ENCODE results near the gene TOX2. TPM values are rescaled to one million over a fixed set of nuclear protein-coding genes. Genes with fewer than 3 reads are reported as not detected.

Gene TOX2
- total RNA-seq, 2 experiments from 2014 or later: 1.6 to 3.0 TPM

DNA sequence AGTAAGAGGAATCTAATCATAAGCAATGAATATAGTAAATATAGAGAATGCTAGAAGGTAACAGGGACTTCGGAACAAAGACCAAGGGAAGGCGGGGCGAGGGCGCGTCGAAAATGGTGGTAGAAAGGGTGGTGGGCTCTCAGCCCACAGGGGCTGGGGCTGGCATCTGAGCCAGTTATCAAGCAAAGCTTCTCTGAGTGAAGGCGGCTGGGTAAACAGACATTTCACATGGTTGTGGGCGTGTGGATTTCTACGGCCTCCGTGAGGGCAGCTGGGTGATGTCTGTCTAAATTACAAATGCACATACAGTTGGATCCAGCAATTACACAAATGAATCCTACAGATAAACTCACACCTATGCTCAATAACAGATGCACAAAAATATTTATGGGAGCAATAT lies 56.6 kb downstream of the TOX2 start:
- ATAC-seq: no peak

DNA sequence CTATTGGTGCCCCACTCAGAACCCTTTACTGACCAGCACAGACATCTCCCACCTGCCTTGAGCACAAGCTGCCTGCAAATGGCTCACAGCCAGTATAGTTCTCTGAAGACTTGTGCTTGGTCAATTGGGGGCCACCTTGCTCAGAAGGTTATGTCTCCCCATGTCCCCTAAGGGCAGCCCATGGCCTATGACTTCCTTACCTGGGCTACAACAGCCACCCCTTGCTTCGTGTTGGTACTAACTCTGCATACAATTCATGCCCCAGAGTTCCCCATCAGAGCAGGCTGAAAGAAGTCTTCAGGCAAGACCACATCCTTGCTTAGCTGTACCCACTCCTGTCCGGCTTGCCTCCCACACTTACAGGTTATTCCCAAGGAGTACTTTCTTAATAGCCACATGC lies 57.4 kb downstream of the TOX2 start:
- Mint-ChIP-seq H3K27me3 (no peaks in the 10 kb centered on the region), H3K27ac (no peak overlapping the region), H3K36me3 (ENCODE audit: low read depth) (peaks cover 6% of the 10 kb centered on the region), H3K4me1 (peaks cover 40% of the 10 kb centered on the region), H3K9me3 (ENCODE audit: low read depth) (peaks cover 9% of the 10 kb centered on the region), H3K4me3 (no peak overlapping the region)
- CTCF ChIA-PET: no interaction called here
- DNase-seq (no peak), ATAC-seq (no peak)
- intact Hi-C loops (cut with DNase I, micrococcal nuclease): no loop called here
- POLR2A ChIA-PET: no interaction called here

More for the DNA sequence above, 56.6 kb downstream of the TOX2 start:
- ChIA-PET CTCF (interaction anchor here (0.5 kb wide), 1 partner anchor 256 kb away, joined by 4 read pairs; no protein-coding TSS in a partner anchor), POLR2A (no interaction called here)
- Mint-ChIP-seq H3K27ac (no peak overlapping the region), H3K4me1 (peaks cover 37% of the 10 kb centered on the region), H3K9me3 (ENCODE audit: low read depth) (peaks cover 7% of the 10 kb centered on the region), H3K36me3 (ENCODE audit: low read depth) (peaks cover 6% of the 10 kb centered on the region), H3K27me3 (no peaks in the 10 kb centered on the region), H3K4me3 (no peak overlapping the region)
- intact Hi-C loops (cut with DNase I, micrococcal nuclease): no loop called here
- DNase-seq: no peak

DNA sequence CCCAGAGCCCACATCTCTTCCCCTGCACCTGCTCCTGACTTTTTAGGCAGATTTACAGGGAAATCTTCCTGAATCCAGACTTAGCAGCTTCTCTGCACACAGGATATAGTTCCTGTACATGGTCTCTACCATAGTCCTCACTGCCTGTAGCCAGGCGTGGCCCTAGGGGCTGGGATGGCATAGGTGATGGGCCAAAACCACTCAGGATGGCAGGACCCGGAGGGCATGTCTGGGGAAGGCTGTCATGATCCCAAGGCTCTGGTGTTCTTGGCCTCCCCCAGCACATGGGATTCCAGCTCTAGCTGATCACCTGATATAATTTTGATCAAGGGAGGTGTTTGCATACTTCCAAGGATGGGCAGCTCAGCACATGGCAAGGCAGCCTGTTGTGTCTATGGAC lies 58.0 kb downstream of the TOX2 start:
- Mint-ChIP-seq H3K4me3 (no peak overlapping the region), H3K4me1 (peaks cover 40% of the 10 kb centered on the region), H3K27me3 (no peaks in the 10 kb centered on the region), H3K9me3 (ENCODE audit: low read depth) (peaks cover 9% of the 10 kb centered on the region), H3K36me3 (ENCODE audit: low read depth) (peaks cover 6% of the 10 kb centered on the region), H3K27ac (no peak overlapping the region)
- POLR2A ChIA-PET: interaction anchor here (0.6 to 1.0 kb wide), 2 partner anchors 11 to 30 kb away, joined by 3 read pairs; no protein-coding TSS in a partner anchor
- intact Hi-C loops (cut with DNase I, micrococcal nuclease): no loop called here
- CTCF ChIA-PET: interaction anchor here (1.3 kb wide), 1 partner anchor 8 kb away, joined by 3 read pairs; no protein-coding TSS in a partner anchor
- no peak for ATAC-seq
- no peak for DNase-seq

DNA sequence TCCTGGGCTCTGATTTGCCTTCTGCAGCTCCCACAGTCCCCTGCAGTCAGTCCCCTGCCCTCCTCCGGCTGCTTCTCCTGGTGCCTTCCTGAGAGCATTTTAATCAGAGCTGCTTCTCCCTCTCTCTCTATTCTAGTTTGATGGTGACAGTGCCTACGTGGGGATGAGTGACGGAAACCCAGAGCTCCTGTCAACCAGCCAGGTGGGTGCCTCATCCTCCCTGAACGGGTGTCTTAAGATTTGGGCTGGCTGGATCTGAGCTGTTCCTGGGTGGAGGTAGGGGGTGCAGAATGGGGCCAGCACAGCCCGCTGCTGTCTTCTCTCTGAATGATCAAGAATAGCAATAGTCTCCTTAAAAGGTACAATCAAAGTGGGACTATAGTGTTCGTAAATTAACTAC lies 58.6 kb downstream of the TOX2 start:
- DNase-seq (no peak), ATAC-seq (no peak)
- CTCF ChIA-PET: interaction anchor here (1.3 kb wide), 1 partner anchor 9 kb away, joined by 3 read pairs; no protein-coding TSS in a partner anchor
- H3K27ac Mint-ChIP-seq: no peak overlapping the region
- POLR2A ChIA-PET: interaction anchor here (0.6 to 1.0 kb wide), 2 partner anchors 11 to 30 kb away, joined by 3 read pairs; no protein-coding TSS in a partner anchor
- no peaks in the 10 kb centered on the region for H3K27me3 Mint-ChIP-seq
- H3K9me3 Mint-ChIP-seq (ENCODE audit: low read depth): peaks cover 9% of the 10 kb centered on the region
- peaks cover 6% of the 10 kb centered on the region for H3K36me3 Mint-ChIP-seq (ENCODE audit: low read depth)
- intact Hi-C loops (cut with DNase I, micrococcal nuclease): no loop called here
- no peak overlapping the region for H3K4me3 Mint-ChIP-seq
- H3K4me1 Mint-ChIP-seq: peaks cover 44% of the 10 kb centered on the region

DNA sequence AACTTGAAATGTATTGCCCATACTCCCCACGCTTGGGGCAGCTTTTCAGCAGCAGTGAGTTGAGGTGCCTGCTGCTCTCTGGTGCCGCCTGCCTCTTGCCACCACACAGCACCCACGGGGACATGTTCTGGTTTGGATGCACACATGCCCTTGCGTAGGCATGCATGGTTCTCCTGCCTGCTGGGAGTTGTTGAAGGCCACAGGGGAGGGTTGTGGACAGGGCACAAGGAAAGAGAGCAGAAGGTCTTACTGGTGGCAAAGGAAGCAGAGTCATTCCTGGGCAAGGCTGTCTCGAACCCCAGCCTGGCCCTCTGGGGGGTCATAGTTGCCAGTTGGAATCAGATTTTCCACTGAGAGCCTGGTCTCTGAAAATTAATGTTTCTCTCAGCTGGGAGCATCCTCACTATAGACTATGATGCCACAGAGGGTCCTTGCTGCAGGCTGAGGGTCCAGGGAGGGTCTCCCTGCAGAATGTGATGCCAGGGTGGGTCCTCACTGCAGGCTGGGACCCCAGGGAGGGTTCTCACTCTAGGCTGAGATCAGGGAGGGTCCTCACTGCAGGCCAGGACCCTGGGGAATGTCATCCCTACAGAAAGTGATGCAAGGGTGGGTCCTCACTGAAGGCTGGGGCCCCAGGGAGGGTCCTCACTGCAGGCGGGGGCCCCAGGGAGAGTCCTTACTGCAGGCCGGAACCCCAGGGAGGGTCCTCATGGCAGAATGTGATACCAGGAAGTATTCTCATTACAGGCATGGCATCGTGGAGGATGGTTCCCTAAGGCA lies 59.2 kb downstream of the TOX2 start:
- CTCF ChIA-PET: interaction anchor here (0.6 to 1.3 kb wide), 2 partner anchors 9 to 29 kb away, joined by 3 to 4 read pairs; no protein-coding TSS in a partner anchor
- DNase-seq (no peak), ATAC-seq (no peak)
- peaks cover 9% of the 10 kb centered on the region for H3K9me3 Mint-ChIP-seq (ENCODE audit: low read depth)
- H3K4me3 Mint-ChIP-seq: no peak overlapping the region
- no peak overlapping the region for H3K27ac Mint-ChIP-seq
- peaks cover 44% of the 10 kb centered on the region for H3K4me1 Mint-ChIP-seq
- peaks cover 6% of the 10 kb centered on the region for H3K36me3 Mint-ChIP-seq (ENCODE audit: low read depth)
- intact Hi-C loops (cut with DNase I, micrococcal nuclease): no loop called here
- H3K27me3 Mint-ChIP-seq: peaks cover 2% of the 10 kb centered on the region
- POLR2A ChIA-PET: no interaction called here

DNA sequence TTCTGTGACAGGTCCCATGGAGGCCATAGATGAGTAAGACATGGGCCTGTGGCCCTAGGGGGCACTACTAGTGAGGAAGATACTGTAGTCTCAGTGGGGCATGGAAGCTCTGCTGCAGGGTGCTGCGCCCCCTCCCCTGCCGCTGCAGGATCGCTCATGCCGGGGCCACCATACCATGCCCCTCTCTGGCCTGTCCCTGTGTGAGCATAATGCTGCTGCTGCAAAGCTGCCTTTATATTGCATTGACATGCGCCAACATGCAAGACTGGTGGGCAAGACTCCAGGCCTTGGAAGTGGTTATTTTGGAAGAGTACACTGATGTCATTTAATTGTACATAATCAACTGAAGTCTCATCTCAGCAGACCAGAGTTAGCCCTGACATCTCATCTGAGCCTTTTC lies 60.0 kb downstream of the TOX2 start:
- DNase-seq: no peak
- H3K27ac Mint-ChIP-seq: peak overlapping the region; percentile 86
- H3K36me3 Mint-ChIP-seq (ENCODE audit: low read depth): peaks cover 6% of the 10 kb centered on the region
- CTCF ChIA-PET: interaction anchor here (0.6 kb wide), 1 partner anchor 19 kb away, joined by 3 read pairs; no protein-coding TSS in a partner anchor
- H3K4me3 Mint-ChIP-seq: no peak overlapping the region
- H3K27me3 Mint-ChIP-seq: peaks cover 2% of the 10 kb centered on the region
- intact Hi-C loops (cut with DNase I, micrococcal nuclease): loop anchor here in 1 of 2 experiments (1.0 to 5.0 kb wide), 2 partner anchors 19 to 222 kb away; no protein-coding TSS in a partner anchor
- H3K4me1 Mint-ChIP-seq: peaks cover 37% of the 10 kb centered on the region
- POLR2A ChIA-PET: interaction anchor here (0.9 kb wide), 1 partner anchor 32 kb away, joined by 4 read pairs; no protein-coding TSS in a partner anchor
- no peak for ATAC-seq
- H3K9me3 Mint-ChIP-seq (ENCODE audit: low read depth): peaks cover 9% of the 10 kb centered on the region

DNA sequence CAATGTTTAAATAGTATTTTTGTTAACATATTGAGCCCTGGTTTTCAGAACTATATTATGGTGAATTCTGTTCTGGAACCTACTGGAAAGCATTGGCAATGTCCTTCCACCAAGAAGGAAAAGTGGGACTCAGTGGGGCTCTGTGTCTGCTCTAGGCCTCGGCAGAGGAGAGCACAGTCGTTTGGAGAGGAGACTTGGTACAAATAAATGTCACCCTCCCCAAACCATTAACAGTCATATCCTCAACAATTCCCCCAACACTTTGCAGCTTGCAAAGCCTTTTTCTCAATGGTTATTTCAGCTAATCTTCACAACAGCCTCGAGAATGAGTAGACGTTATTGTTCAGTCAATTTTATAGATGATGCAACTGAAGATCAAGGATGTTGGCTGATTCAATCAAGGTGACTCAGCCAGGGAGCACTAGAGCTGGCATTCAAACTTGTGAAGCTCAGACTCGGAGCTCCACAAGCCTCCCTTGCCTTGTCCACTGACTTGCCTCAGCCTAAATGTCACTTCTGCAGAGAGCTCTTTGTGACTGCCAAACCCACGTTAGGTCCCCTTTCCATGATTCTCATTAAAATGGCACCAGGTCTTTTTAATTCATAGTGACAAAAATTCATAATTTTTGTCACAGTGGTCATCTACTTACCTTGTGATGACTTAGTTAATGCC lies 60.6 kb downstream of the TOX2 start:
- CTCF ChIA-PET: interaction anchor here (0.6 to 0.9 kb wide), 4 partner anchors 20 to 225 kb away, joined by 3 to 4 read pairs (median 3); no protein-coding TSS in a partner anchor

DNA sequence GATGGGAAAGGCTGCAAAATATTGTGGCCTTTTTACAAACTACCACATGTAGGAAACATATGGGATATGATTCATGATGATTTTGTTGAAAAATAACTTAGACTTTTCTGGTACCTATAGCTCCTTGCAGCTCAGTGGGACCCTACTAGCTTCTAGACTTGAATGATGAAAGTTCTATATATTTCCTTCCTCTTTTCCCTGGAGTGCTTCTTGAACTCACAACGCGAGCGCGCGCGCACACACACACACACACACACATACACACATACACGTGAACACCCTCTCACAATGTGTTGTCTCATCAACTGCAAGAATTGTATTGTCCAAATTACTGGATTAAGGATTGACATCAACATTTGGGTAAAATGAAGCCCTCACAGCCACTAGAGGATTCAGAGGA lies 61.9 kb downstream of the TOX2 start:
- POLR2A ChIA-PET: no interaction called here
- peaks cover 6% of the 10 kb centered on the region for H3K36me3 Mint-ChIP-seq (ENCODE audit: low read depth)
- intact Hi-C loops (cut with DNase I, micrococcal nuclease): loop anchor here in 1 of 2 experiments (5.0 kb wide), 1 partner anchor 224 kb away; no protein-coding TSS in a partner anchor
- ATAC-seq (no peak), DNase-seq (no peak)
- H3K9me3 Mint-ChIP-seq (ENCODE audit: low read depth): peaks cover 9% of the 10 kb centered on the region
- CTCF ChIA-PET: interaction anchor here (1.0 to 1.1 kb wide), 2 partner anchors 21 to 93 kb away, joined by 3 to 5 read pairs; no protein-coding TSS in a partner anchor
- peak overlapping the region; percentile 86 for H3K27ac Mint-ChIP-seq
- H3K27me3 Mint-ChIP-seq: peaks cover 2% of the 10 kb centered on the region
- no peak overlapping the region for H3K4me3 Mint-ChIP-seq
- peaks cover 36% of the 10 kb centered on the region for H3K4me1 Mint-ChIP-seq

More for the DNA sequence above, 60.6 kb downstream of the TOX2 start:
- ATAC-seq: peak; percentile 88
- H3K4me3 Mint-ChIP-seq: no peak overlapping the region
- H3K27me3 Mint-ChIP-seq: peaks cover 2% of the 10 kb centered on the region
- peaks cover 6% of the 10 kb centered on the region for H3K36me3 Mint-ChIP-seq (ENCODE audit: low read depth)
- POLR2A ChIA-PET: interaction anchor here (0.6 to 0.9 kb wide), 3 partner anchors 20 to 239 kb away, joined by 4 to 6 read pairs (median 5); no protein-coding TSS in a partner anchor
- peak; percentile 69 for DNase-seq
- H3K9me3 Mint-ChIP-seq (ENCODE audit: low read depth): peaks cover 9% of the 10 kb centered on the region
- peak overlapping the region; percentile 86 for H3K27ac Mint-ChIP-seq
- peaks cover 32% of the 10 kb centered on the region for H3K4me1 Mint-ChIP-seq
- intact Hi-C loops (cut with DNase I, micrococcal nuclease): loop anchor here in 1 of 2 experiments (1.0 to 5.0 kb wide), 2 partner anchors 20 to 223 kb away; no protein-coding TSS in a partner anchor

DNA sequence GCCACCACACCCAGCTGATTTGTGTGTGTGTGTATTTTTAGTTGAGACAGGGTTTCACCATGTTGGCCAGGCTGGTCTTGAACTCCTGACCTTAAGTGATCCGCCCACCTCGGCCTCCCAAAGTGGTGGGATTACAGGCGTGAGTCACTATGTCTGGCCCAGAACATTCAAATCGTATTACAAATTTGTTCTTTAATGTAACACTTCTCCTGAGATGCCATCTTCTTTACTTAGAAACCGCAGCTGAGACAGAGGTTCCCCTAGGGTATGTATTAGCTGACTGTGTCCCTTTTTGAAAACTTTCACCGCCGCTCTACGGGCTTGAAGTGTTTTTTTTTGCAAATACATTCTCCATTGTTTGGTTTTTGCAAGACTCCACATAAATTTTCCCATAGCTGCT lies 62.6 kb downstream of the TOX2 start:
- DNase-seq (no peak), ATAC-seq (no peak)
- peaks cover 2% of the 10 kb centered on the region for H3K27me3 Mint-ChIP-seq
- ChIA-PET CTCF (interaction anchor here (0.9 to 2.1 kb wide), 3 partner anchors 10 to 21 kb away, joined by 3 to 8 read pairs (median 5); no protein-coding TSS in a partner anchor), POLR2A (no interaction called here)
- peak overlapping the region; percentile 52 for H3K27ac Mint-ChIP-seq
- peaks cover 9% of the 10 kb centered on the region for H3K9me3 Mint-ChIP-seq (ENCODE audit: low read depth)
- H3K4me3 Mint-ChIP-seq: no peak overlapping the region
- peaks cover 6% of the 10 kb centered on the region for H3K36me3 Mint-ChIP-seq (ENCODE audit: low read depth)
- H3K4me1 Mint-ChIP-seq: peaks cover 37% of the 10 kb centered on the region
- intact Hi-C loops (cut with DNase I, micrococcal nuclease): loop anchor here in 1 of 2 experiments (5.0 kb wide), 1 partner anchor 225 kb away; no protein-coding TSS in a partner anchor

DNA sequence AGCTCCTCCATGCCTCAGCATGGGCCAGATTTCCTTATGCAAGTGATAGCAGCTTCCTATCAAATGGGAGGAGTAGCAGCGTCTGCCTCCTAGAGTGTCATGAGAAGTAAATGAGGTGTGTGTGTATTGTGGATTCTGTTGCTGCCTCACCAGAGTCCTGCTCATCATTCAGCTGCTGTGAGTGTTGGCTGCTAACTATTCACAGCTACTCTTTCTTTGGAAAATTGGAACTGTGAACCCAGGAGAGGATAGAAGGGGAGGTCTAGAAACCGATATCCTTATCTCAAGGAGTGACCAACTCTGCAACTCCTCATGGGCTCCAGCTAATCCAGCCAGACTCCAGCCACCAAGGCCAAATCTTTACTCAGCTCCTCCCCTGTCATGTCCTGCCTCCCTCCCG lies 63.3 kb downstream of the TOX2 start:
- POLR2A ChIA-PET: no interaction called here
- peaks cover 37% of the 10 kb centered on the region for H3K4me1 Mint-ChIP-seq
- ATAC-seq: no peak

DNA sequence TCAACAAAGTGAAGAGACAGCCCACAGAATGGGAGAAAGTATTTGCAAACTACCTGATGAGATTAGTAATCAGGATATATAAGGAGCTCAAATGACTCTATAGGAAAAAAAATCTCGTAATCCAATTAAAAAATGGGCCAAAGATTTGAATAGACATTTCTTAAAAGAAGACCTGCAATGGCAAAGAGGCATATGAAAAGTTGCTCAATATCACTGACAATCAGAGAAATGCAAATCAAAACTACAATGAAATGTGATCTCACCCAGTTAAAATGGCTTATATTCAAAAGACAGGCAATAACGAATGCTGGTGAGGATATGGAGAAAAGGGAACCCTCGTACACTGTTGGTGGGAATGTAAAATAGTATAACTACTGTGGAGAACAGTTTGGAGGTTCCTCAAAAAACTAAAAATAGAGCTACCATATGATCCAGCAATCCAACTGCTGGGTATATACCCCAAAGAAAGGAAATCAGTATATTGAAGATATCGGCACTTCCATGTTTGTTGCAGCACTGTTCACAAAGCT lies 65.0 kb downstream of the TOX2 start:
- intact Hi-C loops (cut with DNase I, micrococcal nuclease): loop anchor here (5.0 kb wide), 2 partner anchors 103 to 227 kb away; no protein-coding TSS in a partner anchor
- Mint-ChIP-seq H3K27me3 (peaks cover 2% of the 10 kb centered on the region), H3K9me3 (ENCODE audit: low read depth) (peaks cover 9% of the 10 kb centered on the region), H3K27ac (no peak overlapping the region), H3K4me1 (peaks cover 39% of the 10 kb centered on the region), H3K36me3 (ENCODE audit: low read depth) (peaks cover 6% of the 10 kb centered on the region), H3K4me3 (no peak overlapping the region)
- ChIA-PET CTCF (no interaction called here), POLR2A (no interaction called here)
- ATAC-seq: no peak
- DNase-seq: no peak

More for the DNA sequence above, 63.3 kb downstream of the TOX2 start:
- peaks cover 9% of the 10 kb centered on the region for H3K9me3 Mint-ChIP-seq (ENCODE audit: low read depth)
- H3K36me3 Mint-ChIP-seq (ENCODE audit: low read depth): peaks cover 6% of the 10 kb centered on the region
- no peak for DNase-seq
- CTCF ChIA-PET: interaction anchor here (0.6 to 2.1 kb wide), 3 partner anchors 14 to 201 kb away, joined by 3 to 8 read pairs (median 3); no protein-coding TSS in a partner anchor
- H3K27ac Mint-ChIP-seq: peak overlapping the region; percentile 52
- intact Hi-C loops (cut with DNase I, micrococcal nuclease): loop anchor here in 1 of 2 experiments (5.0 kb wide), 1 partner anchor 226 kb away; no protein-coding TSS in a partner anchor
- H3K27me3 Mint-ChIP-seq: peaks cover 2% of the 10 kb centered on the region
- H3K4me3 Mint-ChIP-seq: no peak overlapping the region
